K562 (cell line): ENCODE results near the gene TSC22D2. TPM values are rescaled to one million over a fixed set of nuclear protein-coding genes. Genes with fewer than 3 reads are reported as not detected.

Experiments
- CREB1 ChIP-seq, 2 experiments: sonication (generic) in 1 of 2; formaldehyde crosslinking in 1 of 2; IDR thresholded peaks; 2 replicates each; pipeline versions ENCODE4 v1.6.1 to v1.8.0; 2012 to 2022; ENCODE audit warnings: inconsistent platforms in 1 of 2, mild to moderate bottlenecking in 1 of 2, missing genetic modification reagents in 1 of 2, moderate library complexity in 1 of 2
- CTBP1 ChIP-seq: fragments of 450-650 bp; IDR thresholded peaks from 2 replicates; pipeline ENCODE4 v1.6.1; 2016; ENCODE audit warnings: borderline replicate concordance
- DPF2 ChIP-seq: fragments of 450-650 bp; IDR thresholded peaks from 2 replicates; pipeline ENCODE4 v1.6.1; 2016
- E2F6 ChIP-seq, 2 experiments: IDR thresholded peaks; 2 replicates each; pipeline ENCODE4 v1.6.1; 2011; ENCODE audit warnings: borderline replicate concordance in 1 of 2, control low read depth in 1 of 2, low read depth in 1 of 2, low read length in 1 of 2, mild to moderate bottlenecking in 1 of 2, mixed read lengths in 1 of 2, moderate library complexity in 1 of 2; ENCODE audit not compliant: insufficient read depth in 1 of 2, insufficient read length in 1 of 2, poor library complexity in 1 of 2, severe bottlenecking in 1 of 2; ENCODE audit errors: extremely low read depth in 1 of 2
- HOXB6 ChIP-seq: fragments of 250-450 bp; sonication (Bioruptor Pico); IDR thresholded peaks from 2 replicates; pipeline ENCODE4 v1.5.1; 2022; ENCODE audit warnings: mild to moderate bottlenecking, borderline replicate concordance
- PBX2 ChIP-seq, 2 experiments: IDR thresholded peaks in 1 of 2; conservative IDR thresholded peaks in 1 of 2; 2 replicates each; pipeline ENCODE4 v1.6.1; 2016; ENCODE audit warnings: low read depth in 2 of 2, mild to moderate bottlenecking in 1 of 2, missing compliant biosample characterization in 1 of 2, missing genetic modification characterization in 1 of 2, moderate library complexity in 1 of 2
- PML ChIP-seq: IDR thresholded peaks from 2 replicates; pipeline ENCODE4 v1.6.1; 2012; ENCODE audit warnings: low read length, inconsistent platforms
- POLR2H ChIP-seq: IDR thresholded peaks from 2 replicates; pipeline ENCODE4 v1.6.1; 2016; ENCODE audit warnings: missing genetic modification characterization, low read depth, mild to moderate bottlenecking, control low read depth, missing compliant biosample characterization, moderate library complexity
- RBM22 ChIP-seq: fragments of 200-400 bp; formaldehyde crosslinking; IDR thresholded peaks from 2 replicates; pipeline ENCODE4 v1.6.1; 2018; ENCODE audit warnings: low read length, low read depth; ENCODE audit not compliant: poor library complexity, severe bottlenecking
- RBM39 ChIP-seq: fragments of 200-400 bp; formaldehyde crosslinking; optimal IDR thresholded peaks from 2 replicates; pipeline ENCODE3; 2018; ENCODE audit warnings: low read depth, low read length
- SIX5 ChIP-seq, 2 experiments: IDR thresholded peaks; 2 replicates each; pipeline ENCODE4 v1.6.1; 2011; ENCODE audit warnings: low read length in 2 of 2, borderline replicate concordance in 1 of 2, low read depth in 1 of 2, mild to moderate bottlenecking in 1 of 2, moderate library complexity in 1 of 2; ENCODE audit not compliant: insufficient read depth in 1 of 2
- TAF7 ChIP-seq: fragments of 450-650 bp; IDR thresholded peaks from 2 replicates; pipeline ENCODE4 v1.6.1; 2016; ENCODE audit warnings: missing genetic modification characterization, missing compliant biosample characterization
- TOE1 ChIP-seq, 2 experiments: fragments of 450-650 bp in 1 of 2; sonication (generic) in 1 of 2; formaldehyde crosslinking in 1 of 2; IDR thresholded peaks; 2 replicates each; pipeline versions ENCODE4 v1.7.1 to v1.8.0; 2016 to 2022; ENCODE audit warnings: borderline replicate concordance in 2 of 2, mild to moderate bottlenecking in 2 of 2, antibody characterized with exemption in 1 of 2, inconsistent platforms in 1 of 2, low read depth in 1 of 2, missing genetic modification reagents in 1 of 2, moderate library complexity in 1 of 2
- ZNF212 ChIP-seq: fragments of 450-650 bp; formaldehyde crosslinking; IDR thresholded peaks from 2 replicates; pipeline ENCODE4 v1.4.0; 2020; ENCODE audit warnings: mild to moderate bottlenecking
- ZNF695 ChIP-seq: fragments of 450-650 bp; formaldehyde crosslinking; IDR thresholded peaks from 2 replicates; pipeline ENCODE4 v1.4.0; 2020; ENCODE audit warnings: mild to moderate bottlenecking, moderate library complexity
- polyA plus RNA-seq, 8 experiments: library from polyadenylated mRNA; depleted of rRNA in 4 of 8; stranded (reverse) in 5 of 8; unstranded in 3 of 8; fragments of >200 nt; fragmentation: Nextera tagmentation in 2 of 8; fragmentation: Illumina TruSeq in 1 of 8; extraction: Ambion mirVana in 2 of 8; extraction: Trizol in 1 of 8; gene quantifications; 2 replicates each; pipeline versions ENCODE4 v1.2.1 to v1.2.3, GENCODE V29; 2011 to 2014; ENCODE audit warnings: inconsistent platforms in 1 of 8, missing spikeins in 1 of 8
- total RNA-seq, 7 experiments: library from RNA; depleted of rRNA in 6 of 7; stranded (reverse); fragments of >200 nt in 6 of 7; fragmentation: Illumina TruSeq in 2 of 7; extraction: Trizol in 2 of 7; gene quantifications; 2 replicates each; pipeline versions ENCODE4 v1.2.1 to v1.2.3, GENCODE V29; 2011 to 2021; ENCODE audit warnings: low replicate concordance in 1 of 7

TSC22D2 gene
- total and polyA plus RNA-seq, 9 of the 15 experiments (the other 6 are each of a cell fraction or from before 2014, with no cell fraction given), result 5.5 to 44.0 (median 19.3) TPM

- peak in 1 of 2 experiments; percentile 49 for TF ChIP-seq E2F6 (IDR thresholded peaks at IDR 0.05; ENCODE audit: borderline replicate concordance in 1 of 2, extremely low read depth in 1 of 2, insufficient read depth in 1 of 2, insufficient read length in 1 of 2, low read depth in 1 of 2, low read length in 1 of 2, poor library complexity in 1 of 2, severe bottlenecking in 1 of 2)
- no peak for TF ChIP-seq PBX2 (CRISPR knock-in tag; IDR thresholded peaks at IDR 0.05; ENCODE audit: low read depth)
- TF ChIP-seq PBX2 (tag; conservative IDR thresholded peaks at IDR 0.05; ENCODE audit: low read depth), result no peak
- TF ChIP-seq CTBP1, result peak; percentile 76
- TF ChIP-seq PML, result no peak
- no peak for TF ChIP-seq TAF7 (tag)
- no peak for TF ChIP-seq TOE1 (IDR thresholded peaks at IDR 0.05; ENCODE audit: borderline replicate concordance)
- TF ChIP-seq TOE1 (CRISPR knock-in tag; IDR thresholded peaks at IDR 0.05; ENCODE audit: borderline replicate concordance, low read depth), result no peak
- peak; percentile 45; the same call in 1 of the 2 replicates for TF ChIP-seq DPF2
- TF ChIP-seq SIX5 (IDR thresholded peaks at IDR 0.05; ENCODE audit: borderline replicate concordance in 1 of 2, insufficient read depth in 1 of 2, low read depth in 1 of 2, low read length in 2 of 2), result no peak
- TF ChIP-seq ZNF212, result no peak
- TF ChIP-seq RBM39, result no peak
- peak; percentile 41; the same call in 1 of the 2 replicates for TF ChIP-seq CREB1 (IDR thresholded peaks at IDR 0.05)
- TF ChIP-seq CREB1 (CRISPR knock-in tag; IDR thresholded peaks at IDR 0.05), result no peak
- no peak for TF ChIP-seq ZNF695
- no peak for TF ChIP-seq HOXB6
- no peak for TF ChIP-seq RBM22
- peak; percentile 37; the same call in 1 of the 2 replicates for TF ChIP-seq POLR2H (tag)
Observed at GRCh38 chr3:150384296-150385212, 23.5 kb upstream of the TSC22D2 start (continued).
